Stomach smooth muscle (tissue), 2 donors: ENCODE results near the gene KLHL33.

Experiments used
- H3K27ac ChIP-seq: one replicate; pipeline ENCODE4 v1.7.0; 2013; ENCODE audit warnings: mild to moderate bottlenecking, low read length, inconsistent platforms
- H3K27me3 ChIP-seq, 2 donors: one replicate each; pipeline ENCODE4 v1.7.0; 2013; ENCODE audit warnings: low read length in 2 of 2; ENCODE audit not compliant: insufficient read depth in 2 of 2, control insufficient read depth in 1 of 2
- H3K36me3 ChIP-seq, 2 donors: one replicate each; pipeline ENCODE4 v1.7.0; 2013; ENCODE audit warnings: low read length in 2 of 2; ENCODE audit not compliant: control insufficient read depth in 2 of 2, insufficient read depth in 2 of 2
- H3K4me1 ChIP-seq: one replicate; pipeline ENCODE4 v1.7.0; 2013; ENCODE audit warnings: low read length; ENCODE audit not compliant: control insufficient read depth, insufficient read depth
- H3K4me3 ChIP-seq, 2 donors: one replicate each; pipeline ENCODE4 v1.7.0; 2013; ENCODE audit warnings: low read length in 2 of 2
- H3K9ac ChIP-seq, 2 donors: one replicate each; pipeline ENCODE4 v1.7.0; 2013; ENCODE audit warnings: low read length in 2 of 2, mild to moderate bottlenecking in 1 of 2
- H3K9me3 ChIP-seq, 2 donors: one replicate each; pipeline ENCODE4 v1.7.0; 2013; ENCODE audit warnings: low read length in 2 of 2; ENCODE audit not compliant: control insufficient read depth in 2 of 2
- donor health status: healthy.
- donor health status: Pancreatic carcinoma.

Gene KLHL33

GRCh38 chr14:20424851-20425250 lies 11.1 kb downstream of the KLHL33 start:
- no peak overlapping the region for H3K9ac ChIP-seq

GRCh38 chr14:20422886-20423285 lies 13.1 kb downstream of the KLHL33 start:
- H3K36me3 ChIP-seq: no peaks in the 10 kb centered on the region
- H3K9ac ChIP-seq: no peak overlapping the region
- H3K4me1 ChIP-seq: no peaks in the 10 kb centered on the region
- H3K27me3 ChIP-seq: no peaks in the 10 kb centered on the region
- no peak overlapping the region for H3K4me3 ChIP-seq
- H3K27ac ChIP-seq: no peak overlapping the region
- H3K9me3 ChIP-seq: no peaks in the 10 kb centered on the region

More at GRCh38 chr14:20424851-20425250, 11.1 kb downstream of the KLHL33 start:
- no peak overlapping the region for H3K27ac ChIP-seq
- no peak overlapping the region for H3K4me3 ChIP-seq
- H3K27me3 ChIP-seq: no peaks in the 10 kb centered on the region
- H3K4me1 ChIP-seq: no peaks in the 10 kb centered on the region
- no peaks in the 10 kb centered on the region for H3K9me3 ChIP-seq
- no peaks in the 10 kb centered on the region for H3K36me3 ChIP-seq

- Histone ChIP-seq H3K4me3 (no peak overlapping the region), H3K9me3 (no peaks in the 10 kb centered on the region), H3K27me3 (no peaks in the 10 kb centered on the region), H3K36me3 (no peaks in the 10 kb centered on the region), H3K27ac (no peak overlapping the region), H3K4me1 (no peaks in the 10 kb centered on the region), H3K9ac (no peak overlapping the region)
These were observed 14.7 kb downstream of the KLHL33 start for GRCh38 chr14:20421267-20421666.

- Histone ChIP-seq H3K27ac (no peak overlapping the region), H3K36me3 (no peaks in the 10 kb centered on the region), H3K9ac (no peak overlapping the region), H3K4me1 (peaks cover 3% of the 10 kb centered on the region), H3K9me3 (no peaks in the 10 kb centered on the region), H3K27me3 (no peaks in the 10 kb centered on the region), H3K4me3 (no peak overlapping the region)
These were observed 16.5 kb downstream of the KLHL33 start for GRCh38 chr14:20419419-20419818.

- no peaks in the 10 kb centered on the region for H3K36me3 ChIP-seq
- no peaks in the 10 kb centered on the region for H3K27me3 ChIP-seq
- peaks cover 10% of the 10 kb centered on the region for H3K4me1 ChIP-seq
- H3K4me3 ChIP-seq: no peak overlapping the region
- no peak overlapping the region for H3K27ac ChIP-seq
- H3K9ac ChIP-seq: no peak overlapping the region
- H3K9me3 ChIP-seq: no peaks in the 10 kb centered on the region
These were observed 17.5 kb downstream of the KLHL33 start for GRCh38 chr14:20418501-20418909.

GRCh38 chr14:20417250-20418186 lies 18.4 kb downstream of the KLHL33 start:
- H3K27ac ChIP-seq: no peak overlapping the region
- no peak overlapping the region for H3K9ac ChIP-seq
- no peaks in the 10 kb centered on the region for H3K27me3 ChIP-seq
- no peaks in the 10 kb centered on the region for H3K36me3 ChIP-seq
- H3K9me3 ChIP-seq: no peaks in the 10 kb centered on the region
- H3K4me1 ChIP-seq: peaks cover 10% of the 10 kb centered on the region
- H3K4me3 ChIP-seq: no peak overlapping the region

- Histone ChIP-seq H3K4me3 (no peak overlapping the region), H3K9me3 (no peaks in the 10 kb centered on the region), H3K9ac (no peak overlapping the region), H3K4me1 (peaks cover 12% of the 10 kb centered on the region), H3K27me3 (no peaks in the 10 kb centered on the region), H3K27ac (no peak overlapping the region), H3K36me3 (no peaks in the 10 kb centered on the region)
These were observed 19.7 kb downstream of the KLHL33 start for GRCh38 chr14:20416223-20416622.

GRCh38 chr14:20415782-20416206 lies 20.2 kb downstream of the KLHL33 start:
- H3K9ac ChIP-seq: no peak overlapping the region
- H3K9me3 ChIP-seq: no peaks in the 10 kb centered on the region
- peaks cover 15% of the 10 kb centered on the region for H3K4me1 ChIP-seq
- no peak overlapping the region for H3K4me3 ChIP-seq
- no peaks in the 10 kb centered on the region for H3K36me3 ChIP-seq
- no peak overlapping the region for H3K27ac ChIP-seq
- no peaks in the 10 kb centered on the region for H3K27me3 ChIP-seq

- Histone ChIP-seq H3K9me3 (no peaks in the 10 kb centered on the region), H3K36me3 (no peaks in the 10 kb centered on the region), H3K27me3 (no peaks in the 10 kb centered on the region), H3K27ac (peak overlapping the region; percentile 96), H3K9ac (peak overlapping the region; percentile 85 to 97), H3K4me3 (peak overlapping the region; percentile 82 to 96), H3K4me1 (peaks cover 15% of the 10 kb centered on the region)
These were observed 22.3 kb downstream of the KLHL33 start for GRCh38 chr14:20413744-20414082.

GRCh38 chr14:20412876-20413743 lies 22.9 kb downstream of the KLHL33 start, which contains the start of gene TEP1:
Gene TEP1, minus strand, starts transcription at chr14:20413501. Its CDS starts 5,062 bp downstream, at chr14:20408439.
- Histone ChIP-seq H3K36me3 (peaks cover 2 to 3% of the 10 kb centered on the region in 2 donors), H3K4me3 (peak within 1 kb of the TSS; percentile 82 to 96), H3K9me3 (no peaks in the 10 kb centered on the region), H3K27ac (peak within 1 kb of the TSS; percentile 96), H3K27me3 (no peaks in the 10 kb centered on the region), H3K4me1 (peaks cover 15% of the 10 kb centered on the region), H3K9ac (peak within 1 kb of the TSS; percentile 85 to 97)
